Astrocyte of the cerebellum (primary cell): ENCODE results near the gene PIK3CB.
A peak's percentile ranks its signal among the peaks of the same experiment; 100 is the strongest.
"Not testable (repeated sequence)": the region's sequence is repeated elsewhere in the genome, so short reads cannot be mapped to it uniquely, and the experiment has no call there.

Experiments
- DNase-seq: peaks from one replicate; pipeline ENCODE4 v3.0.0-alpha.2; 2011; ENCODE audit warnings: low read depth
- H3K4me3 ChIP-seq: 2 replicates; pipeline ENCODE4 v1.5.1; 2011; ENCODE audit warnings: mild to moderate bottlenecking, low read depth, low read length, moderate library complexity
- CTCF ChIP-seq: IDR thresholded peaks from 2 replicates; pipeline ENCODE4 v1.5.1; 2012; ENCODE audit warnings: low read length, low read depth, moderate library complexity, mild to moderate bottlenecking; ENCODE audit errors: missing control alignments
- in situ Hi-C: cut with HindIII; loops from 2 replicates; pipeline ENCODE4 v1.10.0; 2017; ENCODE audit warnings: low sequenced_read_pairs

The PIK3CB gene

DNA sequence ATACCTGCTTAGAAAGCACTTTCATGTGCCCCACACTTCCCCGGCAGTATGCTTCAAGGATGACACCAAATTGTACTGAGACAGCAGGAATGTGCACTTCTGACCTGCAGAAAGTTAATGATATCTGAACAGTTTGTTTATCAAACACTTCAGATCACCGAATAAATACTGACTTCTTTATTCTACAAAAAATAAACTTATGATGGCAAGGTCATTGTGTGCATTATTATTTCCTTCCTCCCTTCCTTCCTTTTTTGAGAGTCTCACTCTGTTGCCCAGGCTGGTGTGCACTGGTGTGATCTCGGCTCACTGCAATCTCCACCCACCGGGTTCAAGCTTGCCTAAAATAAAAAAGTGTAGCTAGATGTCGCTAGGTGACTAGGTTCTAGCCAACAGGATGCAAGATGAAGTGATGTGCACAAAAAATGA, 145.8 kb downstream of the PIK3CB start:
- in situ Hi-C loops = loop anchor here (25.0 kb wide), 1 partner anchor 223 kb away; no protein-coding TSS in a partner anchor
- H3K4me3 ChIP-seq = no peak overlapping the region
- no peak for TF ChIP-seq CTCF

DNA sequence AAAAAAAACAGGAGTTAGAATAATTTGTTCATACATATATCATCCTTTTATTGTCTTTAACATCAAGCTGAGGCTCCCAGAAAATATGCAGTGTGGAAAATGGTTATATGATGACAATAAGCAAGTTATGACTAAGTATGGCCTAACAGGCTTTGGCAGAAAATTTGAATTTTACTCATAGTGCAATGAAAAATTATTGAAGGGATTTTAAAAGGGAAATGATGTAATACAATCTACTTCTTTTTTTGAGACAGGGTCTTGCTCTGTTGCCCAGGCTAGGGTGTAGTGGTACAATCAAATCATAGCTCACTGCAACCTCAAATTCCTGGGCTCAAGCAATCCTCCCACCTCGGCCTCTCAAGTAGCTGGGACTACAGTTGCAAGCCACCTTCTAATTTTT, 147.5 kb downstream of the PIK3CB start:
- H3K4me3 ChIP-seq = no peak overlapping the region
- DNase-seq = no peak
- no peak for TF ChIP-seq CTCF
- in situ Hi-C loops = loop anchor here (25.0 kb wide), 1 partner anchor 225 kb away; no protein-coding TSS in a partner anchor

More for the DNA sequence above, 145.8 kb downstream of the PIK3CB start:
- no peak for DNase-seq

DNA sequence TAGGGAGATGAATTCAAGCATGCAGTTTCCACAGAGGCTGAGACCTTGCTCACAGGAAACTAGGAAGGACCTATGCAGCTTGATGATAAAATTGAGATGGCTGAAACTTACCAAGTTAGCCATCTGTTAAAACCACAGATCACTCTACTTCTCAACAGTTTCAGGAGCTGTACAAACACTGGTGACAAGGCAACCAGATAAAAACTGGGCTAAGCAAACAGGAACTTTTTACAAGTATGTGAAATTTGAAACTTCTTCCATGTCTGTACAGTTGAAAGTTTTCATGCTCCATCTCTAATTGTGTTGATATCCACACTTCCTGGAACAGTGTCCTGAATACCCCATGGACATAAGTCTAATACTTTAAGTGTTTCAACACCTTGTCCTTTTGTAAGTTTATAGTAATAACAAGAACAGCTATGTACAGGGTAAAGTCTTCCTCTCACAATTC, 147.9 kb downstream of the PIK3CB start:
- peak; percentile 75 for DNase-seq

DNA sequence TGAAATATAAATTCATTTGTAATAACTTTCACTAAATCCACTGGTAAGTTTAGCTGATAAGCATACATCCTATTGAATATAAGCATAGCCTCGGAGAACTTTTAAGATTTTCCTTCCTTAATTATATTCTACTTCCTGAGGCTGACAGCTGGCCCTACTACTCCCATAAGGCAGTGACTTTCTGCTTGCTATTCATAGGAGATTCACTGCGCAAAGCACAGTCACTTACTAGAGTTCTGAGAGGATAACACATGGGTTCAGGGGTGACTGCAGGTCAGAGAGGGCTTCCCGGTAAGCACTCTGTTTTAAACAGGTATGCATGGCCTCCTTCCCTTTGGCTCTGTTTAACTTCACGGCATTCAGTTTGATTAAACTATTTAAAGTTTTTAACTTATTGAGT, 150.3 kb downstream of the PIK3CB start:
- DNase-seq = no peak
- no peak overlapping the region for H3K4me3 ChIP-seq
- in situ Hi-C loops = loop anchor here (25.0 kb wide), 1 partner anchor 228 kb away; no protein-coding TSS in a partner anchor
- TF ChIP-seq CTCF = no peak

More for the DNA sequence above, 147.9 kb downstream of the PIK3CB start:
- no peak for TF ChIP-seq CTCF
- no peak overlapping the region for H3K4me3 ChIP-seq
- in situ Hi-C loops = loop anchor here (25.0 kb wide), 1 partner anchor 226 kb away; no protein-coding TSS in a partner anchor

DNA sequence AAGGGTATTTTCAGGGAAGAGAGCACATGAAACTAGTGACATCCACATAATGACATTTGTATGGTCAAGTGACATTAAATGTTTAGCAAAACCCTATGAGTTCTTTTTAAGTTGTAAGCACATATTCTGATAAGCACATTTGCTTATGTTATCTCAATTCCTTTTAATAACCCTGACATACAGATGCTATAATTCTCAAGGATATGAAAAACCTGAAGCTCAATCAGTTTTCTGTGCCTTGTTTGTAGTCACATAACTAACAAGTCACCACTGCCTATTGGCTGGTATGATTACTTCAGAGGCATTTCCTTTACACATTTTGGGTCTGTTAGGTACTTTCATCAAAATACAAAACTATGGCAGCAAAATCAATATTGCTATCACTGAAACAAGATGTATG, 152.1 kb downstream of the PIK3CB start:
- TF ChIP-seq CTCF = no peak
- no peak for DNase-seq
- H3K4me3 ChIP-seq = no peak overlapping the region
- in situ Hi-C loops = loop anchor here (25.0 kb wide), 1 partner anchor 230 kb away; no protein-coding TSS in a partner anchor

DNA sequence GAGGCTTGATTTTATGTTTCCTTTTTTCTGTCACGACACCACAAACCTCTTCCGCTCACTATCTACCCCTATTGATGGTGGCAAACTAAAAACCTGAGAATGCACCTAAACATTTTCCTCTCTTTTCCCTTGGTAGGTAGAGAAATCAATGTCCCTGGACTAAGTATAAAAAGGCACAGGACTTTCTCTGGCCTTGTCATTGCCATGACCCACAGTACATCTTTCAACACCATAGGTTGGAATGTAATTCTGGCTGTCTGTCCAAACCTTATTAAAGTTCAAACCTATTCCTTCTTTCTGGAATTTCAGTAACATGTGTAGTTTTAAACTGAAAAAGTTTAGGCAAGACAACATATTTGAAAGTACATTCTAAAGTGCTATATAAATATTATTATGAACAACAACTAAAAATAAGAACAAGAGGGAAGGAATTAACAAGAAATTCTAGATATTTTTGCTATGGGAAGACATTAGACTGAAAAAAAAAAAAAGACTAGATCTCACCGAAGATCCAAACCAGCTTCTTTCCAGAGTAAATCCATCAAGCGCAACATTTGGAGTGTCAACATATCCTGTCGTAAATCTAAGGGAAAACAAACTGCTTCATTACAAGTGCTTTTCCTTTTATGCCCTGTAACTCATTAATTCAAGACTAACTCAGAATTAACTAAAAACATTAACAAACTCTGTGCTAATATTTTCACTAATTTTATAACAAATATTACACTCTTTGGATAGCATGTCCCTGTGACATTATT, 153.1 kb downstream of the PIK3CB start:
- DNase-seq = no peak
- in situ Hi-C loops = loop anchor here (25.0 kb wide), 1 partner anchor 231 kb away; no protein-coding TSS in a partner anchor
- no peak overlapping the region for H3K4me3 ChIP-seq

GRCh38 chr3:138680974-138681373, 153.8 kb downstream of the PIK3CB start:
- in situ Hi-C loops = loop anchor here (25.0 kb wide), 1 partner anchor 231 kb away; no protein-coding TSS in a partner anchor
- not testable (repeated sequence) for H3K4me3 ChIP-seq, DNase-seq

More for the DNA sequence above, 153.1 kb downstream of the PIK3CB start:
- no peak for TF ChIP-seq CTCF
